H1 (cell line): ENCODE results near the gene PCGF3. TPM values are rescaled to one million over a fixed set of nuclear protein-coding genes. Genes with fewer than 3 reads are reported as not detected.

Source experiments
- CTCF ChIA-PET: fragments of 300-600 bp; sonication (Branson Sonifier 250); formaldehyde crosslinking; loops from one replicate; lab custom pipeline; 2021; ENCODE audit not compliant: partially characterized antibody; lab: Charles Lee
- POLR2A ChIA-PET: fragments of 300-600 bp; sonication (Branson Sonifier 250); formaldehyde crosslinking; loops from one replicate; lab custom pipeline; 2021; ENCODE audit warnings: inconsistent platforms; ENCODE audit not compliant: partially characterized antibody; lab: Charles Lee
- DNase-seq, 2 experiments: peaks; one replicate each; pipeline versions ENCODE4 v3.0.0 to v3.0.0-alpha.2; 2010 to 2022; ENCODE audit warnings: low spot score in 2 of 2, low read depth in 1 of 2, mixed read lengths in 1 of 2
- FAIRE-seq: peaks from 2 replicates; lab custom pipeline; 2011; peaks lifted over from hg19 to GRCh38; lab: Jason Lieb, UNC
- H2AFZ ChIP-seq: 2 replicates; pipeline ENCODE4 v1.8.1; 2012; ENCODE audit warnings: low read length, inconsistent platforms
- H2AK5ac ChIP-seq: 2 replicates; pipeline ENCODE4 v1.6.1; 2013; ENCODE audit warnings: low read depth, low read length
- H2BK120ac ChIP-seq: replicated peaks from 2 replicates; pipeline ENCODE3; 2013; ENCODE audit warnings: low read depth, low read length, inconsistent platforms
- H2BK12ac ChIP-seq: 2 replicates; pipeline ENCODE4 v1.6.1; 2013; ENCODE audit warnings: low read depth, low read length
- H2BK15ac ChIP-seq: 2 replicates; pipeline ENCODE4 v1.6.1; 2013; ENCODE audit warnings: low read length
- H2BK20ac ChIP-seq: 2 replicates; pipeline ENCODE4 v1.6.1; 2013; ENCODE audit warnings: low read length
- H2BK5ac ChIP-seq: 2 replicates; pipeline ENCODE4 v1.6.1; 2013; ENCODE audit warnings: low read depth, low read length
- H3K14ac ChIP-seq: 2 replicates; pipeline ENCODE4 v1.6.1; 2013; ENCODE audit warnings: inconsistent platforms; ENCODE audit not compliant: insufficient read length
- H3K18ac ChIP-seq: 2 replicates; pipeline ENCODE4 v1.6.1; 2013; ENCODE audit warnings: low read length; ENCODE audit errors: extremely low read depth
- H3K23ac ChIP-seq: 2 replicates; pipeline ENCODE4 v1.6.1; 2013; ENCODE audit warnings: inconsistent platforms; ENCODE audit not compliant: insufficient read length
- H3K23me2 ChIP-seq: 2 replicates; pipeline ENCODE4 v1.6.1; 2013; ENCODE audit warnings: low read depth, low read length
- H3K27ac ChIP-seq: 2 replicates; pipeline ENCODE4 v1.6.1; 2011; ENCODE audit warnings: low read depth, low read length, inconsistent platforms
- H3K27me3 ChIP-seq, 4 experiments: replicated peaks in 1 of 4; 1 replicate in 1 of 4; 2 replicates in 3 of 4; pipeline versions ENCODE4 v1.6.1 to v1.8.1; 2011 to 2013; ENCODE audit warnings: low read length in 3 of 4, mild to moderate bottlenecking in 3 of 4, inconsistent platforms in 2 of 4, mixed read lengths in 2 of 4, moderate library complexity in 1 of 4; ENCODE audit not compliant: control insufficient read depth in 3 of 4, insufficient read depth in 3 of 4; ENCODE audit errors: extremely low read depth in 1 of 4
- H3K36me3 ChIP-seq, 4 experiments: 2 replicates each; pipeline versions ENCODE4 v1.6.1 to v1.8.1; 2011 to 2013; ENCODE audit warnings: mild to moderate bottlenecking in 4 of 4, low read length in 3 of 4, moderate library complexity in 2 of 4, control low read depth in 1 of 4, inconsistent platforms in 1 of 4; ENCODE audit not compliant: insufficient read depth in 4 of 4, control insufficient read depth in 2 of 4
- H3K4ac ChIP-seq: replicated peaks from 2 replicates; pipeline ENCODE3; 2013; ENCODE audit warnings: low read length, low read depth, mixed read lengths, inconsistent platforms; ENCODE audit not compliant: insufficient read length
- H3K4me1 ChIP-seq, 4 experiments: replicated peaks in 1 of 4; 1 replicate in 1 of 4; 2 replicates in 3 of 4; pipeline versions ENCODE4 v1.6.1 to v1.8.1; 2011 to 2013; ENCODE audit warnings: low read length in 3 of 4, inconsistent platforms in 2 of 4, mixed read lengths in 1 of 4; ENCODE audit not compliant: insufficient read depth in 4 of 4, control insufficient read depth in 3 of 4
- H3K4me2 ChIP-seq, 2 experiments: 2 replicates each; pipeline versions ENCODE4 v1.6.1 to v1.8.1; 2011 to 2013; ENCODE audit warnings: low read depth in 2 of 2, low read length in 2 of 2, control low read depth in 1 of 2, inconsistent platforms in 1 of 2, mild to moderate bottlenecking in 1 of 2; ENCODE audit not compliant: insufficient read depth in 1 of 2
- H3K4me3 ChIP-seq, 4 experiments: fragments of 200-600, 300-600 bp in 1 of 4; sonication (generic), shearing (Covaris generic), sonication (Bioruptor Twin) in 1 of 4; 2 replicates each; pipeline versions ENCODE4 v1.5.1 to v1.8.1; 2011 to 2016; ENCODE audit warnings: low read length in 4 of 4, low read depth in 3 of 4, control low read depth in 2 of 4, inconsistent platforms in 2 of 4, mild to moderate bottlenecking in 2 of 4, mixed read lengths in 1 of 4, moderate library complexity in 1 of 4; ENCODE audit not compliant: insufficient read depth in 2 of 4; ENCODE audit errors: extremely low read depth in 1 of 4
- H3K56ac ChIP-seq: replicated peaks from 2 replicates; pipeline ENCODE3; 2013; ENCODE audit warnings: low read depth, mild to moderate bottlenecking, mixed read lengths, low read length, inconsistent platforms; ENCODE audit not compliant: insufficient read length
- H3K79me1 ChIP-seq: 2 replicates; pipeline ENCODE4 v1.6.1; 2013; ENCODE audit warnings: low read depth, low read length, control low read depth
- H3K79me2 ChIP-seq, 2 experiments: 2 replicates each; pipeline versions ENCODE4 v1.6.1 to v1.8.1; 2012 to 2013; ENCODE audit warnings: low read length in 2 of 2, mild to moderate bottlenecking in 2 of 2, inconsistent platforms in 1 of 2; ENCODE audit not compliant: insufficient read depth in 2 of 2, control insufficient read depth in 1 of 2
- H3K9ac ChIP-seq, 4 experiments: replicated peaks in 1 of 4; 1 replicate in 1 of 4; 2 replicates in 3 of 4; pipeline versions ENCODE4 v1.6.1 to v1.8.1; 2011 to 2013; ENCODE audit warnings: low read depth in 3 of 4, low read length in 3 of 4, control low read depth in 2 of 4, mild to moderate bottlenecking in 2 of 4, moderate library complexity in 2 of 4, inconsistent platforms in 1 of 4; ENCODE audit errors: extremely low read depth in 1 of 4
- H3K9me3 ChIP-seq, 2 experiments: 2 replicates each; pipeline versions ENCODE4 v1.6.1 to v1.8.1; 2012 to 2013; ENCODE audit warnings: mild to moderate bottlenecking in 2 of 2, moderate library complexity in 2 of 2, control low read depth in 1 of 2, inconsistent platforms in 1 of 2, low read depth in 1 of 2, low read length in 1 of 2, mixed read lengths in 1 of 2; ENCODE audit not compliant: insufficient read depth in 2 of 2
- H4K20me1 ChIP-seq, 2 experiments: replicated peaks in 1 of 2; 2 replicates each; pipeline versions ENCODE3 to v1.8.1; 2011 to 2013; ENCODE audit warnings: inconsistent platforms in 2 of 2, low read length in 2 of 2, mild to moderate bottlenecking in 1 of 2; ENCODE audit not compliant: insufficient read depth in 2 of 2, control insufficient read depth in 1 of 2
- H4K5ac ChIP-seq: 2 replicates; pipeline ENCODE4 v1.6.1; 2013; ENCODE audit warnings: low read length, low read depth, mixed read lengths, inconsistent platforms; ENCODE audit not compliant: insufficient read length
- H4K8ac ChIP-seq: 2 replicates; pipeline ENCODE4 v1.8.0; 2013; ENCODE audit warnings: mild to moderate bottlenecking, moderate library complexity, low read length, inconsistent platforms; ENCODE audit not compliant: insufficient read depth; ENCODE audit errors: extremely low read depth
- H4K91ac ChIP-seq: replicated peaks from 2 replicates; pipeline ENCODE3; 2013; ENCODE audit warnings: low read length, mixed read lengths, inconsistent platforms; ENCODE audit not compliant: insufficient read length
- CEBPB ChIP-seq: IDR thresholded peaks from 2 replicates; pipeline ENCODE4 v1.6.1; 2012; ENCODE audit warnings: low read depth, low read length
- CHD1 ChIP-seq: IDR thresholded peaks from 2 replicates; pipeline ENCODE4 v1.6.1; 2012; ENCODE audit warnings: low read depth, low read length, improper control_type of control experiment
- WGBS, 2 experiments: shearing (Covaris generic) in 1 of 2; methylation state at CpG; one replicate each; pipeline versions ENCODE4 v1.1.6 to v1.1.7; 2013 to 2015; ENCODE audit warnings: low lambda C conversion rate in 2 of 2, mixed read lengths in 2 of 2, inconsistent platforms in 1 of 2, low coverage in 1 of 2, missing lambda C conversion rate in 1 of 2; ENCODE audit not compliant: insufficient replicate concordance in 2 of 2, insufficient coverage in 1 of 2, insufficient read length in 1 of 2; ENCODE audit errors: extremely low coverage in 1 of 2, missing lambda C conversion rate in 1 of 2; 5-methylcytosine and 5-hydroxymethylcytosine counted together
- polyA plus RNA-seq, 7 experiments: library from polyadenylated mRNA; depleted of rRNA in 3 of 7; stranded (reverse) in 5 of 7; unstranded in 2 of 7; fragments of >200 nt in 5 of 7; fragments of 200-250 nt in 2 of 7; gene quantifications; 1 replicate in 5 of 7; 2 replicates in 1 of 7; 4 replicates in 1 of 7; pipeline versions ENCODE4 v1.2.1 to v1.2.3, GENCODE V29; 2011 to 2013; ENCODE audit warnings: missing spikeins in 2 of 7, mixed read lengths in 2 of 7
- total RNA-seq: library from RNA; stranded (reverse); fragmentation: NEBNext Ultra II Directional; extraction: Animal tissue kit (Norgen Biotek cat#: 25700); gene quantifications from 2 replicates; pipeline ENCODE4 v1.2.1, GENCODE V29; 2021

PCGF3 gene
- total and polyA plus RNA-seq, 2 of the 8 experiments (the other 6 are each of a cell fraction or from before 2014, with no cell fraction given) = 52.7 to 52.9 TPM

GRCh38 chr4:689723-690122 is 15.9 kb upstream of the PCGF3 start:
- Histone ChIP-seq H3K4me1 (peaks cover 0 to 25% (median 11%) of the 10 kb centered on the region in 4 experiments; a peak in 6 of 7 replicates), H3K18ac (peak overlapping the region; percentile 90), H2BK12ac (no peak overlapping the region), H2BK20ac (no peak overlapping the region), H3K23ac (no peak overlapping the region), H3K4ac (no peak overlapping the region), H4K91ac (no peak overlapping the region), H3K56ac (no peak overlapping the region), H3K14ac (no peak overlapping the region), H4K20me1 (peaks cover 0 to 4% of the 10 kb centered on the region in 2 experiments), H3K79me1 (no peaks in the 10 kb centered on the region), H3K4me2 (peak overlapping the region; percentile 68 to 85), H3K79me2 (no peaks in the 10 kb centered on the region), H3K4me3 (peak overlapping the region in 2 of 4 experiments; percentile 46 to 66; a peak in 3 of 8 replicates), H2AFZ (peak overlapping the region; percentile 31; the same call in 1 of the 2 replicates), H4K8ac (peak overlapping the region; percentile 81), H3K9ac (peak overlapping the region in 2 of 4 experiments; percentile 26 to 50; a peak in 2 of 7 replicates), H3K23me2 (peaks cover 6% of the 10 kb centered on the region; the same call in 1 of the 2 replicates), H4K5ac (peak overlapping the region; percentile 15), H2BK15ac (0 out of 2 replicates have a peak overlapping the region, but pooled peaks have one; percentile 5), H3K27me3 (peaks cover 0 to 4% (median 0%) of the 10 kb centered on the region in 4 experiments; a peak in 1 of 7 replicates), H2BK5ac (peak overlapping the region; percentile 82; the same call in 1 of the 2 replicates), H3K27ac (no peak overlapping the region; the same call in 1 of the 2 replicates), H2AK5ac (no peak overlapping the region), H3K36me3 (no peaks in the 10 kb centered on the region), H3K9me3 (no peaks in the 10 kb centered on the region), H2BK120ac (no peak overlapping the region)
- WGBS, 2 experiments = 88% methylated on average over 8 of the region's 8 CpGs; no CpG with 5 or more reads in 1 of the 2 experiments
- ChIA-PET CTCF (interaction anchor here (1.2 to 3.2 kb wide), 2 partner anchors 11 to 202 kb away, joined by 3 to 15 read pairs; no protein-coding TSS in a partner anchor), POLR2A (interaction anchor here (0.8 to 1.2 kb wide), 2 partner anchors 9 to 11 kb away, joined by 3 to 4 read pairs; no protein-coding TSS in a partner anchor)
- FAIRE-seq (no peak), DNase-seq (no peak)
- no peak for TF ChIP-seq CEBPB
- no peak for TF ChIP-seq CHD1
